ENCODE results near the gene FCHSD2. TPM values are rescaled to one million over a fixed set of nuclear protein-coding genes. Genes with fewer than 3 reads are reported as not detected.

The FCHSD2 gene
- total and polyA plus RNA-seq, 2 of the 13 experiments (the other 11 are each of a cell fraction or from before 2014, with no cell fraction given), result 20.5 to 24.8 TPM

- POLR2A ChIA-PET, result interaction anchor here (0.7 to 4.3 kb wide), 8 partner anchors 8 to 426 kb away, joined by 3 to 133 read pairs (median 6); partner anchors contain the start of gene FCHSD2
- no peaks in the 10 kb centered on the region for H3K79me2 ChIP-seq (ENCODE audit: insufficient read depth, low read length)
- DNase-seq (ENCODE audit: low spot score) (peak; percentile 85), FAIRE-seq (peak; percentile 93), ATAC-seq (peak; percentile 38)
- H3K27ac ChIP-seq (ENCODE audit: extremely low read length, insufficient read depth, low read length), result peak overlapping the region; percentile 99
- no peaks in the 10 kb centered on the region for H3K27me3 ChIP-seq (ENCODE audit: control insufficient read depth in 1 of 2, insufficient read depth in 2 of 2, low read length in 2 of 2)
- intact Hi-C loops (cut with micrococcal nuclease; ENCODE audit: unreplicated experiment), result loop anchor here (2.0 to 10.0 kb wide), 4 partner anchors 51 to 448 kb away; no protein-coding TSS in a partner anchor
- no peak overlapping the region for H2AFZ ChIP-seq (ENCODE audit: low read length)
- BruUV-seq (replicated peaks), result TSS peak; percentile 88
- H3K4me1 ChIP-seq (ENCODE audit: insufficient read depth, low read length), result peaks cover 80% of the 10 kb centered on the region
- no peaks in the 10 kb centered on the region for H3K36me3 ChIP-seq (replicated peaks in 1 of 2; ENCODE audit: control insufficient read depth in 1 of 2, insufficient read depth in 2 of 2, low read length in 2 of 2)
- H3K9me3 ChIP-seq (ENCODE audit: low read length), result no peaks in the 10 kb centered on the region
- in situ Hi-C loops (cut with HindIII; ENCODE audit: extremely low pct_ligation_motif_present, low pct_unique_long_range_greater_than_20kb), result loop anchor here (5.0 kb wide), 2 partner anchors 33 to 348 kb away; partner anchors contain the start of gene FCHSD2
- CTCF ChIA-PET (ENCODE audit: low intra/inter-chr PET ratio, low total read pairs), result interaction anchor here (1.0 to 2.9 kb wide), 2 partner anchors 33 to 34 kb away, joined by 3 to 12 read pairs; partner anchors contain the start of gene FCHSD2
- peak overlapping the region; percentile 29 to 64 (median 57) for H3K4me3 ChIP-seq (replicated peaks in 1 of 3; ENCODE audit: insufficient read depth in 1 of 3, low read depth in 2 of 3, low read length in 3 of 3)
- H4K20me1 ChIP-seq (ENCODE audit: insufficient read depth, low read length), result no peaks in the 10 kb centered on the region
- H3K4me2 ChIP-seq (ENCODE audit: low read depth, low read length), result peak overlapping the region; percentile 98
- peak overlapping the region; percentile 94 for H3K9ac ChIP-seq (ENCODE audit: insufficient read depth, low read depth, low read length)
- 15% methylated on average over 5 of the region's 5 CpGs for WGBS (ENCODE audit: low lambda C conversion rate)
- TF ChIP-seq CREB1 (IDR thresholded peaks at IDR 0.05), result no peak
- peak; percentile 48; the same call in 1 of the 2 replicates for TF ChIP-seq CREB1 (CRISPR knock-in tag; IDR thresholded peaks at IDR 0.05)
- TF ChIP-seq GMEB1 (CRISPR knock-in tag; IDR thresholded peaks at IDR 0.05; ENCODE audit: borderline replicate concordance), result no peak
- peak; percentile 96 for TF ChIP-seq ZMYM3 (CRISPR knock-in tag; IDR thresholded peaks at IDR 0.05)
- no peak for TF ChIP-seq REPIN1 (CRISPR knock-in tag; IDR thresholded peaks at IDR 0.05; ENCODE audit: borderline replicate concordance, low read depth)
- TF ChIP-seq IRF2 (CRISPR knock-in tag; IDR thresholded peaks at IDR 0.05), result no peak
- TF ChIP-seq ZNF790 (CRISPR knock-in tag; IDR thresholded peaks at IDR 0.05; ENCODE audit: borderline replicate concordance), result no peak
- no peak for TF ChIP-seq USF2 (IDR thresholded peaks at IDR 0.05; ENCODE audit: low read depth, low read length)
- no peak for TF ChIP-seq USF2 (CRISPR knock-in tag; IDR thresholded peaks at IDR 0.05; ENCODE audit: borderline replicate concordance)
- no peak for TF ChIP-seq ZNF512B (CRISPR knock-in tag; IDR thresholded peaks at IDR 0.05; ENCODE audit: borderline replicate concordance)
- no peak for TF ChIP-seq RAD51 (IDR thresholded peaks at IDR 0.05; ENCODE audit: borderline replicate concordance)
- no peak for TF ChIP-seq ZNF75D (CRISPR knock-in tag; IDR thresholded peaks at IDR 0.05; ENCODE audit: borderline replicate concordance)
- no peak for TF ChIP-seq KLF9 (CRISPR knock-in tag; IDR thresholded peaks at IDR 0.05; ENCODE audit: low read depth)
- peak; percentile 10; the same call in 1 of the 2 replicates for TF ChIP-seq RAD21 (CRISPR knock-in tag; IDR thresholded peaks at IDR 0.05)
- TF ChIP-seq ZNF510 (CRISPR knock-in tag; IDR thresholded peaks at IDR 0.05; ENCODE audit: low read depth), result 0 out of 2 replicates have a peak, but pooled peaks have one; percentile 62
- no peak for TF ChIP-seq PHB2 (IDR thresholded peaks at IDR 0.05; ENCODE audit: partially characterized antibody)
- TF ChIP-seq BRCA1 (CRISPR knock-in tag; IDR thresholded peaks at IDR 0.05), result no peak
- TF ChIP-seq SMARCE1 (IDR thresholded peaks at IDR 0.05; ENCODE audit: borderline replicate concordance), result no peak
- TF ChIP-seq ZNF331 (CRISPR knock-in tag; IDR thresholded peaks at IDR 0.05), result no peak
These were observed 33.5 kb upstream of the FCHSD2 start for GRCh38 chr11:73175551-73176144.
